HL-60/S4 treated with retinoic acid at 250 ng/mL for 4 days and 3 days (cell line): ENCODE measurements around the gene VPS8.

ENCODE experiments used
- in situ Hi-C: fragments of 300-500 bp; cut with MboI; formaldehyde crosslinking; loops from 2 replicates; pipeline ENCODE4 v1.7.0; 2022; ENCODE audit warnings: low sequenced_read_pairs

The VPS8 gene

GRCh38 chr3:184842433-184842832 lies 30.5 kb downstream of the VPS8 start:
- in situ Hi-C loops: no loop called here

DNA sequence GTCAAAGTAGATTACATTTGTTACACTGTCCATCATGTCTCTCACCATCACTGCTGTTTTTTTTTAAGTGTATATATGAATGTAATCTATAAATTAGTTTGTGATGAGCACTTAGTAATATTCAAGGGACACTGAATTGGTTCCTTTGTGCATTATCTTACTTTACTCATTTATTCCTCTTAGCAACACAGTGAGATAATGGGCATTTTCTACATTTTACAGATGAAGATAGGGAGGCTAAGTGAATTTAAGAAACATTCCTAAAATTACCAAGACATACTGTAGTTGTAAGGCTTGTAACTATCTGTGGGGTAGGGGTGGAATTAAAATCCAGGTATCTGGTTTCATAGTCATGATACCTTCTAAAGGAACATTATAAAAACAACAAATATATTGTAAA lies 33.9 kb downstream of the VPS8 start:
- in situ Hi-C loops: no loop called here

GRCh38 chr3:184846496-184846895 lies 34.5 kb downstream of the VPS8 start:
- in situ Hi-C loops: no loop called here

GRCh38 chr3:184848934-184849333 lies 37.0 kb downstream of the VPS8 start:
- in situ Hi-C loops: no loop called here

GRCh38 chr3:184850201-184850600 lies 38.2 kb downstream of the VPS8 start:
- in situ Hi-C loops: no loop called here

- in situ Hi-C loops: no loop called here
Measured at GRCh38 chr3:184857099-184857498, 45.1 kb downstream of the VPS8 start.

DNA sequence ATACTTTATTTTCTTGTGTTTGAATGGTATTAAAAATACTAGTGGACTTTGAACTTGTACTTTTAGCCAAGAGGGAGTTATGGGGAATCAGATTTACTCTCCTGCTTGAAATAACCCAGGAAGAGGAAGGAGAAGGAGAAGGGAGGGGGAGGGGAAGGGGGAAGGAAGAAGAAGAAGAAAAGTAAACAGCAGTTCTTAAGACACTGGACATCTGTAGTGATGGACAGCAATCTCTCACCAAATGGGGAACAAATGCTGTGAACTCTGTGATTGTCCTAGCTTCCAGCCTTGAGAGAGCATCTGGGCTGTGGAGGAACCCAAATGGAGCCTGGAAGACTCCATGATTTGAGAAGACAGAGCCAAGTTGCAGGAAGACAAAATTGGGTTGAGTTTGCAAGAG lies 52.0 kb downstream of the VPS8 start:
- in situ Hi-C loops: no loop called here

- in situ Hi-C loops: no loop called here
Measured at GRCh38 chr3:184868477-184868876, 56.5 kb downstream of the VPS8 start.

DNA sequence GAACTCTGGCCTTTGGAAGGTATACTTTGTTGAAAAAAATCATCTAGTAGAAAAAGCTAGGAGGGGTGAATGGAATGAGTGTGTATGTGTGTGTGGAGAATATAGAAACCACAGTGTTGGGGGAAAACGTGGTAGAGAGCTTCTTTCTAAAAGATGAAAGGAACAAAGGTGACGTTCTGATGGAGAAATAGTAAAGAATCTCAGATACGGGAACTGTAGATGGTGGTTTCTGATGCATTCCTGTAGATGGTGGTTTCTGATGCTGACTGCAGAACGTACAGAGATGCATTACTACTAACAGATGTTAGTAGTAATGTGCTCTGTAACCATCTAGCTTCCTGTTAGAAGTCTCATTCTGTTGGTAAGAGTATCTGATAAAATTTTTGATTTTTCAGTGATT lies 60.2 kb downstream of the VPS8 start:
- in situ Hi-C loops: no loop called here

GRCh38 chr3:184873141-184873540 lies 61.2 kb downstream of the VPS8 start:
- in situ Hi-C loops: no loop called here

DNA sequence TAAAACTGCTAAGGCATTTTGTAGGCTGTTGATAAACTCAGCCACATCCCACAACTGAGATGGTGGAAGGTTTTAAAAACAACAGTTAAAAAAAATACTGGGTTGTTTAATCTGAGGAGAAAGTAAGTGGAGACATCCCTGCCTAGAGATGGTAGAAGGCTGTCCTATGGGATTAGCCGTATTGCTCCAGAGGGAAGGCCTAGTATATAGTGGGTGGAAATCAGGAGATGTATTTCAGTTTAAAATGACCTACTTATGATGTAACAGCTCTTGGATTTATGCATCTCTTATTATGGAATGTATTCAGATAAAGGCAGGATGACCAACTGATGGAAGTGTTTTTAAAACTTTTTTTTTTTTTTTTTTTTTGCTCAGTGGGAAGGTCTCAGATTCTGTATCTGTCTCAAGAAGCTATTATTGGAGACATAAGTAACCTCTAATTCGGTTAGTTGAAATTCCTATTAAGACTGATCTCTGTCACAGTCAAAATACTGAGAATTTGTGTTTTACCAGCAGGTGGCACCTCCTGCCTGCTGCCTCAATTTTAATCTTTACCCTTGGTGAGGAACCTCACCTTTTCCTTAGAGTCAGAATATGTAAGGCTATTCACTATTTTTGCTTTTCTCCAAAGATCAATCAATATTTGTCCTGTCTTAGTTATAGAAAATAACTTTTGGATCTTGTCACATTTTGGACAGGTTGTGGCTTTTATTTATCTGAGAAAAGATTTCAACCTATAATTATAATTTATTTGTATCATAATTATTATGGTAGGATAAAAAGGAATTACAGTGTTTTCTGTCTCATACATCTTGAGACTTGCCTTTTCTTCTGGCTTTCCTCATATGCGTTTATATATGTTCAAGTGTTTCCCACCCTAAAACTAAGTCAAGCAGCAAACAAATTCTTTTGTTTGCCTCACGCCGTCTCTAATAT lies 63.0 kb downstream of the VPS8 start:
- in situ Hi-C loops: loop anchor here (25.0 kb wide), 1 partner anchor 312 kb away; no protein-coding TSS in a partner anchor

DNA sequence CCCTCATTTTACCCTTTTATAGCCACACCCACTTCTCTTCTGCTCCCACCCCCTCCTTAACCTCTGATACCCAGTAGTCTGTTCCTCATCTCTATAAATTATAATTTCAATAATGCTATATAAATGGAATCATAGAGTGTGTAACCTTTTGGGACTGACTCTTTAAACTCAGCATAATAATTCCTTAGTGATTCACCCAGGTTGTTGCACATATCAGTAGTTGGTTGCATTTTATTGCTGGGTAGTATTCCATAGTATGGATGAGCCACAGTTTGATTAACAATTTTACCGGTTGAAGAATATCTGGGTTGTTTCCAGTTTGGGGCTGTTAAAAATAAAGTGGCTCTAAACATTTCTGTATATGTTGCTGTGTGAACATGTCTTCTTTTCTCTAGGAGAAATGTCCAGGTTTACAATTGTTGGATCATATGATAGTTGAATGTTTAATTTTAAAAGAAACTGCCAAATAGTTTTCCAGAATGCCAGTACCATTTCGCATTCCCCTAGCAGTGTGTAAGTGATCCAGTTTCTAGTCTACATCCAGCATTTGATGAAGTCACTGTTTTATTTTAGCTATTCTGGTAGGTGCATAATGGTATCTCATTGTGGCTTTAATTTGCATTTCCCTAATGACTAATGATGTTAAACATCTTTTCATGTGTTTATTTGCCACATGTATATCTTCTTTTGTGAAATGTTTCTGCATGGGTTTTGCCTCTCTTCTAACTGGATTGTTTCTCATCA lies 68.5 kb downstream of the VPS8 start:
- in situ Hi-C loops: loop anchor here (25.0 kb wide), 1 partner anchor 307 kb away; no protein-coding TSS in a partner anchor

GRCh38 chr3:184884359-184885017 lies 72.5 kb downstream of the VPS8 start:
- in situ Hi-C loops: loop anchor here (25.0 kb wide), 1 partner anchor 303 kb away; no protein-coding TSS in a partner anchor

DNA sequence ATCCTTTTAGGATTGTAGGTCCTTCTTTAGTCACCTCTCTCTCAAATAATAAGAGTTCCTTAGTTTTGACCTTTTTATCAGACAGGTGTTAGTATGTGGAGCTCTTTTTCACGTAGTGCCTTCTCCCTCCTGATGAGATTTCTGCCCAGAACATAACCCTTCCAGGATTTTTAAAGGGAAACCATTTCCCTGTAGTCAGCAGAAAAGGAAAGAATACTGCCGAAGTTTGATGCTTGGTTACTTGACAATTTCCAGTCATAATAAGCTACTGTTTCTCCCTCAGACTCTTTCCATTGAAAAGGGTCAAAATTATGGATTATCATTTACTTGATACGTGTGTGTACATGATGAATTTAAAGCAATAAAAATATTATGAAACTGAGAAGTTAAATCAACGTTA lies 73.1 kb downstream of the VPS8 start:
- in situ Hi-C loops: loop anchor here (25.0 kb wide), 1 partner anchor 302 kb away; no protein-coding TSS in a partner anchor

- in situ Hi-C loops: loop anchor here (25.0 kb wide), 1 partner anchor 300 kb away; no protein-coding TSS in a partner anchor
Measured at GRCh38 chr3:184887574-184887973, 75.6 kb downstream of the VPS8 start.

DNA sequence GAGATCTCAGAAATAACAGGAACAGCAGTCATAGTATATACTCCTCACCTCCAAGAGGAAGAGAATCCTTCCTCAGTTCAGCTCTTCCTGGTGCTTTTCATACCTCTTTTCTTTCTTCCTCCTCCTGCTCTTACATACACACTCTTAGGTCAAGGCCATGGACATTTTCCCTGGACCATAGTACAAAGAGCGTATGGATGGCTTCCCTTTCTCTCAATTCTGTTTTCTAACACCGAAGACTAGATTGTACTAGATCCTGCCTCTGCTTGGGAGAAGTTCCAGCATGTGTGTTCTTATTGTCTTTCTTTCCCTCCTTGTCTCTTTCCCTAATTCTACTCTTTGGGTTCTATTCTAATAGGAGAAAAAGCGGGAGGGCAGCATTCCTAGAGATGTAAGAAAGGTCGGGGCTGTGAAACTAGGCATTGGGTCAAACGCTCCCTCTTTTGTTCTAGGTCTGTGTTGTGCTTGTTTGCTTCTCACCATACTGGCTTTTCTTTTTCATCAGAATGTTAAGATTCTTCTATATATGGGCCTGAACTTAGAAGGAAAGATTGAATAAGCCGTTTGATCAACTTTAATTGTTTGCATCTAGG lies 77.4 kb downstream of the VPS8 start:
- in situ Hi-C loops: loop anchor here (25.0 kb wide), 1 partner anchor 298 kb away; no protein-coding TSS in a partner anchor

DNA sequence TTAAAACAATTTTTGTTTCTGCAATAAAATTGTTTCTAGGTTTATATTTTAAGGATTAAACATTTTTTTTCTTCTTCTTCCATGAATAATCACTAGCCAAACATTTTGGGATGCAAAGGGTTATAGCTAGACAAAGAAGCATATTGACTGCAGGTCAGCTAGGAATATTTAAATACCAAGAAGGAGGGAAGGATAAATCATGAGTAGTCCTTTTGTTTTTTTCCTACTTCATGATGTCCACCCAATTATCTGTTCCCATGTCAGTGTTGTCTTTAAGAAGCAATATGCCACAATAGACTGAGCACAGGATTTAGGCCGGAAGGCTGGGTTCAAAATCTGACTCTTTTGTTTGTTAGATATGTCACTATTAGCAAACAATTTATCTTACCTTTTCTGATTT lies 82.1 kb downstream of the VPS8 start:
- in situ Hi-C loops: loop anchor here (25.0 kb wide), 1 partner anchor 293 kb away; no protein-coding TSS in a partner anchor

DNA sequence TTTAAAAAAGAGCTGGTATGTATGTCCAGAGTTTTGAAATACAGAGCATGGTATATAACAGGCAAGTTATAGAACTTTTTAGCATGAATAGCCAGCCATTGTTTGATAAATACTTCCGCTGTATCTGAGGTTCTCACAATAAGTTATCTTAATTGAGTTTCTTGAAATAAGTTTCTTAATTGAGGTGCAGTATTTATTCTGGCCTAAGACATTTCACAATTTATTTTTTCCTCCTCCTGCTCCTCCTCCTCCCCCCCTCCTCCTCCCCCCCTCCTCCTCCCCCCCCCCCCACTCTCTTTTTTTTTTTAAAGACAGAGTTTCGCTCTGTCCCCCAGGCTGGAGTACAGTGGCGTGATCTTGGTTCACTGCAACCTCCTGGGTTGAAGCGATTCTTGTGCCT lies 83.4 kb downstream of the VPS8 start:
- in situ Hi-C loops: loop anchor here (25.0 kb wide), 1 partner anchor 292 kb away; no protein-coding TSS in a partner anchor

DNA sequence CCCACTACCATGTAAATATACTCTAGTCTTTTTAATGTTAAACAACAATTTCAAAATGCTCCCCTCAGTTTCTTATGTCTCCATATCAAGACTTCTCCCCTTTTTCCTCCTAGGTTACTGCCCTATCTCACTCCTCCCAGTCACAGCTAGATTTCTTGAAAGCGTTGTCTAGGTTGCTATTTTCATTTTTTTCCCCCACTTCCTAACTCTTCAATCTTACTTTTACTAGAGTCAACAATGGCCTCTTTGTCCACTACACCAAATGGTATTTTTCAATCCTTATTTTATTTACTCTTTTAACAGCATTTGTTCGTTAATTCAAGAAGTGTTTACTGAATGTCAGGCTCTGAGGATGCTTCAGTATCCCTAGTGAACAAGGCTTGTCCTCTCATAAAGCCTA lies 84.4 kb downstream of the VPS8 start:
- in situ Hi-C loops: loop anchor here (25.0 kb wide), 1 partner anchor 291 kb away; no protein-coding TSS in a partner anchor

GRCh38 chr3:184899953-184900595 lies 88.1 kb downstream of the VPS8 start:
- in situ Hi-C loops: loop anchor here (25.0 kb wide), 1 partner anchor 287 kb away; no protein-coding TSS in a partner anchor
